ENCODE results near the gene SLC7A1. TPM values are rescaled to one million over a fixed set of nuclear protein-coding genes. Genes with fewer than 3 reads are reported as not detected.

The SLC7A1 gene
- total and polyA plus RNA-seq, 2 of the 8 experiments (the other 6 are each of a cell fraction or from before 2014, with no cell fraction given): 26.8 to 114 TPM

- Histone ChIP-seq H3K36me3 (ENCODE audit: control insufficient read depth in 2 of 4, insufficient read depth in 4 of 4, low read length in 3 of 4) (peaks cover 13 to 76% (median 48%) of the 10 kb centered on the region in 4 experiments), H3K9me3 (ENCODE audit: insufficient read depth in 2 of 2, low read depth in 1 of 2, low read length in 1 of 2) (no peaks in the 10 kb centered on the region), H3K14ac (ENCODE audit: insufficient read length) (no peak overlapping the region), H2BK20ac (ENCODE audit: low read length) (no peak overlapping the region), H2AFZ (ENCODE audit: low read length) (no peak overlapping the region), H2BK120ac (replicated peaks; ENCODE audit: low read depth, low read length) (no peak overlapping the region), H3K4me2 (ENCODE audit: insufficient read depth in 1 of 2, low read depth in 2 of 2, low read length in 2 of 2) (no peak overlapping the region), H2AK5ac (ENCODE audit: low read depth, low read length) (no peak overlapping the region), H3K18ac (ENCODE audit: extremely low read depth, low read length) (no peak overlapping the region), H3K4ac (replicated peaks; ENCODE audit: insufficient read length, low read depth, low read length) (no peak overlapping the region), H3K9ac (replicated peaks in 1 of 4; ENCODE audit: extremely low read depth in 1 of 4, low read depth in 3 of 4, low read length in 3 of 4) (no peak overlapping the region), H4K20me1 (replicated peaks in 1 of 2; ENCODE audit: control insufficient read depth in 1 of 2, insufficient read depth in 2 of 2, low read length in 2 of 2) (peaks cover 9 to 11% of the 10 kb centered on the region in 2 experiments), H4K8ac (ENCODE audit: extremely low read depth, insufficient read depth, low read length) (no peak overlapping the region), H3K4me3 (ENCODE audit: extremely low read depth in 1 of 4, insufficient read depth in 2 of 4, low read depth in 3 of 4, low read length in 4 of 4) (no peak overlapping the region), H2BK15ac (ENCODE audit: low read length) (no peak overlapping the region), H3K27ac (ENCODE audit: low read depth, low read length) (no peak overlapping the region), H4K91ac (replicated peaks; ENCODE audit: insufficient read length, low read length) (no peak overlapping the region), H3K27me3 (replicated peaks in 1 of 4; ENCODE audit: control insufficient read depth in 3 of 4, extremely low read depth in 1 of 4, insufficient read depth in 3 of 4, low read length in 3 of 4) (no peaks in the 10 kb centered on the region), H3K23ac (ENCODE audit: insufficient read length) (no peak overlapping the region), H3K23me2 (ENCODE audit: low read depth, low read length) (no peaks in the 10 kb centered on the region), H4K5ac (ENCODE audit: insufficient read length, low read depth, low read length) (no peak overlapping the region), H2BK12ac (ENCODE audit: low read depth, low read length) (no peak overlapping the region), H3K79me1 (ENCODE audit: low read depth, low read length) (peaks cover 7% of the 10 kb centered on the region; the same call in 1 of the 2 replicates), H2BK5ac (ENCODE audit: low read depth, low read length) (no peak overlapping the region), H3K4me1 (replicated peaks in 1 of 4; ENCODE audit: control insufficient read depth in 3 of 4, insufficient read depth in 4 of 4, low read length in 3 of 4) (no peaks in the 10 kb centered on the region), H3K56ac (replicated peaks; ENCODE audit: insufficient read length, low read depth, low read length) (no peak overlapping the region), H3K79me2 (ENCODE audit: control insufficient read depth in 1 of 2, insufficient read depth in 2 of 2, low read length in 2 of 2) (peaks cover 0 to 13% of the 10 kb centered on the region in 2 experiments; a peak in 1 of 4 replicates)
- FAIRE-seq (no peak), DNase-seq (ENCODE audit: low read depth in 1 of 2, low spot score in 2 of 2) (no peak)
- 97% methylated on average over 14 of the region's 14 CpGs; no CpG with 5 or more reads in 1 of the 2 experiments for WGBS, 2 experiments (ENCODE audit: extremely low coverage in 1 of 2, insufficient coverage in 1 of 2, insufficient read length in 1 of 2, insufficient replicate concordance in 2 of 2, low coverage in 1 of 2, low lambda C conversion rate in 2 of 2, missing lambda C conversion rate in 1 of 2)
- POLR2A ChIA-PET (ENCODE audit: partially characterized antibody): interaction anchor here (1.0 to 1.5 kb wide), 3 partner anchors 14 to 19 kb away, joined by 3 to 5 read pairs (median 3); no protein-coding TSS in a partner anchor
- TF ChIP-seq RAD21 (IDR thresholded peaks at IDR 0.05 in 1 of 2, conservative IDR thresholded peaks at IDR 0.05 in 1 of 2; ENCODE audit: low read depth in 2 of 2, low read length in 2 of 2) (no peak), ATF3 (IDR thresholded peaks at IDR 0.05; ENCODE audit: insufficient read depth, low read depth, low read length) (no peak), ZNF274 (IDR thresholded peaks at IDR 0.05; ENCODE audit: borderline replicate concordance, extremely low read depth, low read length) (no peak), PHF8 (conservative IDR thresholded peaks at IDR 0.05; ENCODE audit: low read depth, low read length) (no peak), GABPA (IDR thresholded peaks at IDR 0.05; ENCODE audit: borderline replicate concordance, insufficient read depth, low read length) (no peak), RXRA (IDR thresholded peaks at IDR 0.05; ENCODE audit: insufficient read depth, low read depth, low read length) (no peak), SRF (IDR thresholded peaks at IDR 0.05; ENCODE audit: low read depth, low read length) (no peak), HDAC6 (IDR thresholded peaks at IDR 0.05; ENCODE audit: low read depth, low read length) (no peak)
- CTCF ChIA-PET (ENCODE audit: partially characterized antibody): interaction anchor here (1.1 to 1.7 kb wide), 3 partner anchors 11 to 187 kb away, joined by 3 to 7 read pairs (median 5); no protein-coding TSS in a partner anchor
Observed at GRCh38 chr13:29526741-29527140, 68.7 kb downstream of the SLC7A1 start.

Measured in H1 (cell line).